ENCODE measurements around the gene UNC5C.

UNC5C gene

GRCh38 chr4:95255396-95256107, 293.2 kb downstream of the UNC5C start:
- DNase-seq, result no peak

DNA sequence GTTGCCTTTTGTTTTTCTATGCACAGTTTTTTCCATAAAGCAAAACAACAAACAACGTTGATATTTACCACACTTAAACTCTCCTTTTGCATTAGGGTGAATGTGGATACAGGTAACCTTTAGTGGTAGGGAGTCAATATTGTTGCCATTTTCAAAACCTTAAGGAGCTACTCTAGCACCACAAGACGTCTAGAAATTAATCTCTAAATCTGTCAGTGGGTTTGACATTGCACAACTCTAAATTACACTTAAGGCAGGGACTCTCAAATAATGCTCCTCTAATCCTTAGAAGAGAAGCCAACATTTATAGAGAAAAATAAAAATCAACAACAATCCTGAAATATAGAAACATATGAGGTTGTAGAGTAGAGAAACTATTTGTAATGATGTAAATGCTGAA, 297.2 kb downstream of the UNC5C start:
- no peak for DNase-seq

DNA sequence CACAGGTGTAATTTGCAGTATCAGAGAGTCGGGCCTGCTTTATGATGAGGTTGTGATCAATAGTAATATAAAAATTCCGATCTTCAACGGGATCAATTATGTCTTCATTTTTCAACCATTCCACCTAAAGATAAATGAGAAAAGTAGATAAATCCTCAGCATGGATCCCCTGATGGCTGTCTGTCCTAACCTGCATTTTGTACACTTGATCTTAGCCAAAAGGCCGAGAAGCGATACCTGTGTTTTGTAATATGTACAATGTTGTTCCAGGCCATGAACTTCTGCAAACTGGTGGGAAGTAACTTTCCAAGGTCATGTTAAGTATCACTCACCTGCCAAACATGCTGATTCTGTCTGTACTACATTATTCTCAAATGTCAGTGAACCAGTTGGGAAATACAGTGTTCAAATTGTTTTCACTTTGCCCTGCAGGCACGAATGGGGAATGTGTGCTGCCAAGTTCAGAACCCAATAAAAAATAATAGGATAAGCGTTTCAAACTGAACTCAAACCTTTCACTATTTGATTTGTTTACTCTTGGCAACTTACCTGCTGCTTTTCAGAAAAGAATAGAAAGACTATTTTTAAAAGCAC, 298.1 kb downstream of the UNC5C start:
- no peak for DNase-seq

DNA sequence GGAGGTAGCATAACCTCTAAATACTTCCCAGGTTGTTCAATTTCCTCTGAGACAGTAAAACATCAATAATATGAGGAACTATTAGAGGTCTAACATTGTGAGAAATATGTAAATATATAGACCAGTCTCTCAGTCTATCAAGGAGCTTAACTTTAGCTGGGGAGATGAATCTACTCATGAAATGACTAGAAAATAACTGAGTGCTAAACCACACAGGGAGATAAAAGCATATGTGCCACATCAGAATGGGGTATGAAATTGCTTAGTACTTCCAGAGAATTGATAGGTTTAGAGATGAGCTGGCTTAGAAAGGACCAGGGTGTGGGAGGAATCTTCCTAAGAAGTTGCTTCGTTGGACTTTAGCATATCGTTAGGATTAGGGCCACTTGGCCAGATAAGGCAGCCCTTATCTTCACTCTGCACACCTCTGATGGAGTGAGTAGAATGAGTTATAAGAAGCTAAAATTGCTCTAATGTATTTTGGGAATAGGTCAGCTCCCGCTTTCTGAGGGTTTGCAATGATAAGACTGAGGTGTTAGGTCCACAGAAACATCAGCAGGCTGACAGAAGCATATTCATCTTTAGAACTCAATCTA, 299.2 kb downstream of the UNC5C start:
- no peak for DNase-seq

DNA sequence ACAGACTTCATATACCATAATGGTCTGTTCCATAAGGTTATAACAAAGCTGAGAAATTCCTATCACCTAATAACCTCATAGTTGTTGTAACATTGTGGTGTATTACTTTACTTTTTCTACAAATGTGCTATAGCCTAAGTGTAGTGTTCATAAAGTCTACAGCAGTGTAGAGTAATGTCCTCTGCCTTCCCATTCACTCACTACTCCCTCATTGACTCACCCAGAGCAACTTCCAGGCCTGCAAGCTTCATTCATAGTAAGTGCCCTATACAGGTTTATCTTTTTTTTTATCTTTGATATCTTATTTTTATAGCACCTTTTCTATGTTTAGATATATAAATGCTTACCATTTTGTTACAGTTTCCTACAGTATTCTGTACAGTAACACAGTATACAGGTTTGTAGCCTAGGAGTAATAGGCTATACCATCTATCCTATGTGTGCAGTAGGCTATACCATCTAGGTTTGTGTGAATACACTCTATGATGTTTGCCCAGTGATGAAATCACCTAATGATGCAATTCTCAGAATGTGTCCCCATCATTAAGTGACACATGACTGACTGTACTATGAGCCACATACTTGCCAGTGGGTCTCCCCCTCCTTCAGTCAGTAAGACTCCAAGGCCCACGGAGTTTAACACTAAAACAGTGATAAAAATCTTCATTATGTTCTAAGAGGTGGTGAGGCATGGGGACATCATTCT, 299.9 kb downstream of the UNC5C start:
- DNase-seq, result no peak

DNA sequence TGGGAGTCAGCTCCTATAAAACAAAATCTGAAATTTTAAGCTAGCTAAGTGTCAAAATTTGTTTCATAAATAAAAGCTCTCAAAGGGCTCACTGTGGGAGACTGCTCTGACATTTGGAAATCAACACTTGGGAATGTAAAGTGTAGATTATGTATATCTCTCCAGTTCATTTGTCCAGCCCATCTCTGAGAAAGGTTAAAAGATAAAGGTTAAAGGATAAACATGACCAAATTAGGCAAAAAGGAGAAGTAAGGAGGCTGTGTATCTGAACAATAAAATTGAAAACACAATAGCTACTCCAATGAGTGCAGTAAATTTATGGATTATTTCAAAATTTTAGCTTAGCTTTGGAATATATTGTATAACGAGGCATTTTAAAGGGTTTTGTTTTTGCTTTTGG, 304.9 kb downstream of the UNC5C start:
- DNase-seq, result no peak

GRCh38 chr4:95238554-95238953, 310.2 kb downstream of the UNC5C start:
- DNase-seq, result no peak

- no peak for DNase-seq
Observed at GRCh38 chr4:95232358-95233156, 316.2 kb downstream of the UNC5C start.

DNA sequence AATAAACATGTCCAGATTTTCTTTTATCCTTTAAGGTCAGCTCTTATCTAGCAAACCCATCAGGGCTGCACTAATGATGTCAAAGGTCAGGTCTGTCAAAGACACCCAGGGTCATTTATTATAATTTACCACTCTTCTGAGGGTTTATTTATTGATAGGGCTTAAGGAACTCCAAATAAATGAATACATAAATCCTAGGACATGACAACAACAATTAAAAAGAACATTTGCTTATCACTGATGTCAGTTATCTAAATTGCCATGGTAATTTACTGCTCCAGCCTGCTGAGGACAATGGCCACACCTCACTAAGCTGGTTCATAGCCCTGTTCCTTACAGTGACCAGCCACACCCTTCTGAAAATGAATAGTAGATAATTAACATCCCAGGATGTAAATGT, 317.1 kb downstream of the UNC5C start:
- DNase-seq, result no peak

GRCh38 chr4:95225849-95226248, 322.9 kb downstream of the UNC5C start:
- no peak for DNase-seq

- no peak for DNase-seq
Observed at GRCh38 chr4:95224402-95224801, 324.4 kb downstream of the UNC5C start.

DNA sequence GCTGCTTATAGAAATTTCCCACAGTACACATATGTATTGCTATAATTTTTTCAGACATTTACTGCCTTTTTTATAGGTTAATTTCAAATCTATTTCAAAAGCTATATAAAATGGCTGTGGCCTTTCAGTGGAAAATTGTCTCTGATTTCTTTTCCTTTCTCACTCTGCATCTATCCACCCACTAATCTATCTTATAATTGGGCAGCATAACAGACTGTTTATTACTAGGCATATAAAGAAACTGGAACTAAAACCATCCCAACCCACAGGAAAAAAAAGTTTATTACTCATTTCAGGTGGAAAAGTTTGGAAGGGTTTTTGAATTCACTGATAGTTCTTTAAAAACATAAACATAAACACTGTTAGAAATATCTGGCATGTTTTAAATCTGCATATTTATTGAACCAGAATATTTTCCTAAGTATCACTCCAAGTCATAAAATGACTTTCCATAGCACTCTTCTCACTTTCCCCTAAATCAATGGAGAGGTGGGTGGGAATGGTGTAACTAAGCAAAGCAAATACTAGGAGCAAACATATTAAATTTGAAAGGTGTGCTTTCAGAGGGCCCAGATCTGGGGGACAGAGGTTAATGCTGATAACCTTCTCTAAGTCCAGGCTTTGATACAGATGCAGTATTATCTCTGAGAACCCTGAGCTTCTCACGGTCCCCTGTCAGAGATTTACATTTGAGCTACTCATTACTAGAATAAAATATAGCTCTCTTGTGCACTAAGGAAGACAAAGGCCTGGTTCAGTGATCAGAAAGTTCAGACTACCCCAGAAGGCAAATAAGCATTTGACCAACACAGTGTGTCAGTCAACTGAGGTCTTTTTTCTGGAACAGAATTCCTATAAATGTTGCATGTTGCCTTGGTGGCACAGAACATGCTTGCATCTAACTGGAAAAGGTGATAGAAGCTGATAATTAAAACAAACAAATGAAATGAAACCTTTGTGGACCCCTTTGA, 328.3 kb downstream of the UNC5C start:
- DNase-seq, result no peak

DNA sequence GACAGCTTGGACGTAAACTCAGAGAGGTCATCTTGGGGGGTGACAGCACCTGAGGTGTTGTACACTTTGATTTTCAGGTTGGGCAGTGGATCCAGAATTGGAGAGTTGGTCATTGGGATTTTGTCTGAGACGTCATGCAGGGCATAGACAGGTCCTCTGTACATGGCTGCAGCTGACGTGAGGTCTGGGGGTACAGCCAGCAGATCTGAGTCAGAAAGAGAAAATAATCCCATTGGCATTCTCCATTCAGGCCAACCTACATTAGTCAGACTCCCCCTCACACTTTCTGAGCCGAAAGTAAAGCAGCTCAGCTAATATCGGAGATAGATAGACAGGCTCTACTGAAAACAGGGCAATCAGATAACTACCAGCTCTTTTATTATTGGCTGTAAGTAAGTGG, 329.7 kb downstream of the UNC5C start:
- DNase-seq, result no peak

DNA sequence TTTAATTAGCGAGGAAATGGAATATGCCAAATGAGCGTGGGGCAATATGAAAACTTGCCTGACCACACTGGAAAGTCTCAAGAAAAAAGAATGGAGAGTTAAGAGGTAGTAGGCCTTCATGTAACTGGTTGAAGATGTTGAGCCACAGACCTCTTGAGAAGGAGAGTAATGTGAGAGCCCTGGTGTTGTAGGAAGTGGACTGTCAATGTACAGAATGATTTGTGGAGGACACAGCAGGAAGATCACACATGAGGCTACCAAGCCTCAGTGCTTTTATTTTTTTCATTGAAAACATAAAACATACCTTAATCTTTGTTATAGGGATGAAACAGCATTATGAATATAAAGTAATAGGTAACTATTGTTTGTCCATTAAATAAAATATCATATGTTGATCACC, 331.6 kb downstream of the UNC5C start:
- DNase-seq, result no peak

- DNase-seq, result no peak
Observed at GRCh38 chr4:95216636-95217035, 332.1 kb downstream of the UNC5C start.

DNA sequence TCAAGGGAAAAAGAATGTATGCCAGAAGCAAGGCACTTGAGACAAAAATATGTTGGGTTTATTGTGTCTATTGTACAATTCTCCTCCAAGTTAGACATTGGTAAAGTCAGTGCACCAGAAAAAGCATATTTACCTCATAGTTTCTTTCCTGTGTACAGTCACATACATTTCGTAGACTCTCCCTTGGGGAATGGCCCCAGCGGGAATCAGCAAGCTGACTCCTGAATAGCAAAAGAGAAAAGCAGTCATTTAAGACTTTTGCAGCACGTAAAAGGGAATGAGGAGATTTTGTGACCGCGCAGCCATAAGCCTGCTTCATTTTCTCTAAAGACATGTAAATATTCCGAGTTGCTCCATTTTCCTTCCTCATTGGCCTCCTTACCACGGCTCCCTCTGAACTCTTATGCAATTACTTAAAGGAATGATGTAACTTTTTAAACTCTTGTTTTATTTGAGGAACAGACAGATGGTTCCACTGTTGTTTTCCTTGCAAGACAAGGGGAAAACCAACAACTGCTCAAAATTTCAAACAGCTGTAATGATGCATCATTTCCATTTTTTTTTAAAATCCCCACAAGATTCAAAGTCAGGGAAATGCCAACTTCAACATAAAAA, 332.7 kb downstream of the UNC5C start:
- no peak for DNase-seq

DNA sequence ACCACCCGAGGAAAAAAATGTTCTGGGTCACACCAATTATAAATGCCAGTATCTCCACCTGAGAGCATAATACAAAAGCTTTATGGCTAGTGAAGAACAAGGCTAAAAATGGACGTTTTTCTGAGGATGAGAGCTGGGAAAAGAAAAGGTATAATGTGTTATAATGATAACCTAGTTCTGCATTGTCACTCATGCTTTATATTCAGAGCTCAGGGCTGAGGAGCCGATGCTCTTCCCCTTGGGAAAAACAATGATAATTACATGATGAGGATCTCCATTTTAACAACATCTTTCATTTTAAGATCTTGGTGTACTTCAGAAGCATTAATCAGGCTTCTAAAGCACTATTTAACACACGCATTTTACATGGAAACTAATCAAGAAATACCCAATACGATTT, 333.7 kb downstream of the UNC5C start:
- DNase-seq, result no peak

GRCh38 chr4:95214408-95214807, 334.4 kb downstream of the UNC5C start:
- DNase-seq, result no peak

- DNase-seq, result no peak
Observed at GRCh38 chr4:95213366-95213765, 335.4 kb downstream of the UNC5C start.

- DNase-seq, result no peak
Observed at GRCh38 chr4:95212692-95213091, 336.1 kb downstream of the UNC5C start.

DNA sequence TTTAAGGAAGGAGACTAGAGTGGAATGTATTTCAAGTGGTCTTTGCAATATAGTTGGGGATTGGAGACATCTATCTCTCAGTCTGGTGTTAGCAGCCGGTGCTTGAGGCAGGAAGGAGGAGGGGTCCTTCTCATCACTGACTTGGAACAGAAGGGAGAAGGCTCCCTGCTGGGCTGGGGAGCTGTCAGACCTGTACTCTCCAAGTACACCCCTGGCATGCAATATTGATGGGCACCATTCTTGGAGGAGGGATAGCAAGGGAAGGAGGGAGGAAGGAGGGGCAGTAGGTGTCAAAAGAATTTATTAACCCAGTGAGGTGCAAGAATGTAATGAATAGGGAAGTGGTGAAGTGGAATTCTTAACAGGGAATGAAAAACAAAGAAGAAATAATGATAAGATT, 338.8 kb downstream of the UNC5C start:
- DNase-seq, result no peak

Measured in CD4-positive, alpha-beta T cell treated with Interferon alpha-2 for 1 hour (primary cell).